Adipose tissue (tissue), 3 donors: ENCODE measurements around the gene URM1. TPM values are rescaled to one million over a fixed set of nuclear protein-coding genes. Genes with fewer than 3 reads are reported as not detected.
"Not testable (repeated sequence)": the region's sequence is repeated elsewhere in the genome, so short reads cannot be mapped to it uniquely, and the experiment has no call there.

Experiments used
- H3K27ac ChIP-seq: one replicate; pipeline ENCODE4 v1.5.1; 2013; ENCODE audit warnings: low read depth, low read length
- WGBS, 3 donors: extraction: QIAGEN DNeasy Blood & Tissue Kit; methylation state at CpG; one replicate each; pipeline ENCODE4 v1.1.7; 2013; 5-methylcytosine and 5-hydroxymethylcytosine counted together
- polyA plus RNA-seq, 3 donors: library from polyadenylated mRNA; stranded (reverse); fragments of 200-250 nt; gene quantifications; one replicate each; pipeline ENCODE4 v1.2.3, GENCODE V29; 2013
- donor health status: healthy with polysubstance abuse.
- donor health status: Bipolar disorder and iron deficiency.
- donor health status: healthy.

The URM1 gene
- polyA plus RNA-seq, 3 donors, result 58.8 to 75.4 (median 60.4) TPM

GRCh38 chr9:128396970-128397613 is 25.9 kb downstream of the URM1 start:
- 6 to 7% (median 6%) methylated on average over 19 of the region's 19 CpGs for WGBS, 3 donors
- H3K27ac ChIP-seq, result no peak overlapping the region

GRCh38 chr9:128397831-128398230 is 26.7 kb downstream of the URM1 start:
- 65 to 74% (median 74%) methylated on average over 7 of the region's 7 CpGs for WGBS, 3 donors
- no peak overlapping the region for H3K27ac ChIP-seq

GRCh38 chr9:128399861-128400260 is 28.7 kb downstream of the URM1 start:
- 69 to 83% (median 70%) methylated on average over 3 of the region's 3 CpGs for WGBS, 3 donors
- no peak overlapping the region for H3K27ac ChIP-seq

GRCh38 chr9:128404560-128404959 is 33.4 kb downstream of the URM1 start:
- no peak overlapping the region for H3K27ac ChIP-seq
- 74 to 84% (median 80%) methylated on average over 5 of the region's 5 CpGs for WGBS, 3 donors

GRCh38 chr9:128405077-128405779 is 34.1 kb downstream of the URM1 start:
- WGBS, 3 donors, result 47 to 67% (median 62%) methylated on average over 16 to 20 of the region's 20 CpGs
- no peak overlapping the region for H3K27ac ChIP-seq

GRCh38 chr9:128405780-128406171 is 34.6 kb downstream of the URM1 start:
- WGBS, 3 donors, result 63 to 75% (median 72%) methylated on average over 7 of the region's 7 CpGs
- H3K27ac ChIP-seq, result no peak overlapping the region

GRCh38 chr9:128406848-128407391 is 35.7 kb downstream of the URM1 start:
- 72 to 74% (median 72%) methylated on average over 9 of the region's 9 CpGs for WGBS, 3 donors
- no peak overlapping the region for H3K27ac ChIP-seq

GRCh38 chr9:128408963-128409431 is 37.8 kb downstream of the URM1 start:
- WGBS, 3 donors, result 46 to 49% (median 47%) methylated on average over 24 to 26 of the region's 26 CpGs
- H3K27ac ChIP-seq, result no peak overlapping the region

GRCh38 chr9:128409450-128409849 is 38.3 kb downstream of the URM1 start:
- WGBS, 3 donors, result 39 to 65% (median 62%) methylated on average over 7 to 8 of the region's 8 CpGs
- H3K27ac ChIP-seq, result no peak overlapping the region

GRCh38 chr9:128409978-128410377 is 38.8 kb downstream of the URM1 start:
- 27 to 31% (median 28%) methylated on average over 6 of the region's 6 CpGs for WGBS, 3 donors
- H3K27ac ChIP-seq, result no peak overlapping the region

GRCh38 chr9:128411364-128412119 is 40.4 kb downstream of the URM1 start:
- WGBS, 3 donors, result 50 to 55% (median 54%) methylated on average over 11 of the region's 11 CpGs

GRCh38 chr9:128412120-128412790 is 41.1 kb downstream of the URM1 start:
- H3K27ac ChIP-seq, result no peak overlapping the region
- WGBS, 3 donors, result 13 to 15% (median 13%) methylated on average over 13 of the region's 13 CpGs

More at GRCh38 chr9:128411364-128412119, 40.4 kb downstream of the URM1 start:
- no peak overlapping the region for H3K27ac ChIP-seq

- 88 to 91% (median 90%) methylated on average over 13 of the region's 13 CpGs for whole genome bisulfite sequencing, 3 donors
- not testable (repeated sequence) for H3K27ac ChIP-seq
Measured at GRCh38 chr9:128413728-128414127, 42.6 kb downstream of the URM1 start.

- 50 to 61% (median 60%) methylated on average over 3 of the region's 3 CpGs for WGBS, 3 donors
- H3K27ac ChIP-seq, result no peak overlapping the region
Measured at GRCh38 chr9:128414461-128414860, 43.3 kb downstream of the URM1 start.

GRCh38 chr9:128415281-128415680 is 44.1 kb downstream of the URM1 start:
- H3K27ac ChIP-seq, result no peak overlapping the region
- WGBS, 3 donors, result 74 to 81% (median 79%) methylated on average over 2 of the region's 2 CpGs

GRCh38 chr9:128416014-128416413 is 44.8 kb downstream of the URM1 start:
- no peak overlapping the region for H3K27ac ChIP-seq
- 34 to 75% (median 58%) methylated on average over 6 of the region's 6 CpGs for WGBS, 3 donors

- WGBS, 3 donors, result 47 to 60% (median 56%) methylated on average over 6 of the region's 6 CpGs
- H3K27ac ChIP-seq, result no peak overlapping the region
Measured at GRCh38 chr9:128416432-128417019, 45.4 kb downstream of the URM1 start.
